Adrenal gland (tissue), 5 donors: ENCODE results near the gene ABHD6.

Source experiments
- CTCF ChIP-seq, 6 experiments: fragments of 450-650 bp in 4 of 6; fragments of 200-600 bp in 2 of 6; sonication (generic) in 1 of 6; IDR thresholded peaks; 1 replicate in 5 of 6; 2 replicates in 1 of 6; pipeline versions ENCODE4 v1.5.1 to v1.8.0; 2016 to 2021; ENCODE audit warnings: antibody characterized with exemption in 6 of 6, mild to moderate bottlenecking in 2 of 6, moderate library complexity in 1 of 6
- POLR2A ChIP-seq, 2 donors: fragments of 450-650 bp; IDR thresholded peaks; one replicate each; pipeline ENCODE4 v1.6.1; 2017; ENCODE audit warnings: antibody characterized with exemption in 2 of 2, mild to moderate bottlenecking in 2 of 2, moderate library complexity in 1 of 2
- donor health status: DM: no; HTN: no; CAD: no.

- TF ChIP-seq POLR2A (IDR thresholded peaks at IDR 0.05) (no peak), CTCF (IDR thresholded peaks at IDR 0.05) (no peak)
Measured at GRCh38 chr3:58188173-58188564, 49.4 kb upstream of the ABHD6 start.
